NCI-H460 (cell line): Measurements from ENCODE around the gene PHLDB2. TPM values are rescaled to one million over a fixed set of nuclear protein-coding genes. Genes with fewer than 3 reads are reported as not detected.

ENCODE experiments used
- DNase-seq: peaks from one replicate; pipeline ENCODE4 v3.0.0-alpha.2; 2016; ENCODE audit warnings: low read depth; ENCODE audit errors: extremely low read depth
- total RNA-seq: library from RNA; depleted of rRNA; stranded (reverse); fragments of >200 nt; shearing (Covaris generic); gene quantifications from 2 replicates; pipeline ENCODE4 v1.2.3, GENCODE V29; 2014

Gene PHLDB2
- total RNA-seq, 1 experiment from 2014 or later: 9.1 TPM

GRCh38 chr3:111919370-111920065, 60.5 kb downstream of the PHLDB2 start:
- DNase-seq: no peak

- DNase-seq: no peak
Measured at GRCh38 chr3:111921181-111921580, 62.1 kb downstream of the PHLDB2 start.

- no peak for DNase-seq
Measured at GRCh38 chr3:111923095-111923771, 64.2 kb downstream of the PHLDB2 start.

- DNase-seq: no peak
Measured at GRCh38 chr3:111923806-111924205, 64.7 kb downstream of the PHLDB2 start.

GRCh38 chr3:111924283-111924682, 65.2 kb downstream of the PHLDB2 start:
- DNase-seq: no peak

DNA sequence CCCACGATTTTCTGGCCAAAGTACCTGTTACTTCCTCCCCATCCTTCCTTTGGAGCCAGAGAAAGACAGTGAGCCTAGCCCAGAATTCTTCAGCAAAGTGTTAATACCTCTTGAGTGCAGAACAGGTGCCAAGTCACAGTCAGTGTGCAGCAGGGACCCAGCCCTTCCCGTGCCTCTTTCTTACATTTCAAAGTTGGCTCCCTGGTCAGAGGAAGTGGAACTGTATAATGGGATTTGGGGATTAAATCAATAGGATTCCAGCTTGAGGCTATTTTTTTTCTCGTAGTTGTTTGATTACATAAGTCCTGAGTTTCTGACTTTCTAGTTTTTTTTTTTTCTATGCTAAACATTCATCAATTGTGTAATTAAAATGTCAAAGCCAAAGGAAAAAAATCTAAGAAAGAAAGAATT, 67.2 kb downstream of the PHLDB2 start:
- DNase-seq: no peak

GRCh38 chr3:111928613-111929012, 69.5 kb downstream of the PHLDB2 start:
- DNase-seq: no peak

DNA sequence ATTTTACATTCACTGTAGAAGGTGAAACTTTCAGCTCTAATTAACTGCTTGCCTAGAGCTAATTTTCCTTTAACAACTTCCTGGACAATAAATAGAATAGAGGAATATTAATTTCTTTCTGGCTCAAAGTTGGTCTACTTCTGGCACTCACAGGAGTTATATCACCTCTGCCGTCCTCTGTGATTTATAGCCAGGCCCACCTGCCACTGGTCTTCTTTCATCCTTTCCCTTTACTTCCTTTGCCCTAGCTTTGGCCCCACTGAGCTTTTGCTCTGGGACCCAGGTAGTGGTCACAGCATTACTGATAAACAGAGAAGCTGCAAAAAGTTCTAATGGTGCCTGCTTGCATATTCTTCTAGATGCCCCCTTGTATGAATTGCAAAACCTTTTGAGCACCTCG, 70.4 kb downstream of the PHLDB2 start:
- no peak for DNase-seq

GRCh38 chr3:111932946-111933345, 73.9 kb downstream of the PHLDB2 start:
- DNase-seq: no peak

DNA sequence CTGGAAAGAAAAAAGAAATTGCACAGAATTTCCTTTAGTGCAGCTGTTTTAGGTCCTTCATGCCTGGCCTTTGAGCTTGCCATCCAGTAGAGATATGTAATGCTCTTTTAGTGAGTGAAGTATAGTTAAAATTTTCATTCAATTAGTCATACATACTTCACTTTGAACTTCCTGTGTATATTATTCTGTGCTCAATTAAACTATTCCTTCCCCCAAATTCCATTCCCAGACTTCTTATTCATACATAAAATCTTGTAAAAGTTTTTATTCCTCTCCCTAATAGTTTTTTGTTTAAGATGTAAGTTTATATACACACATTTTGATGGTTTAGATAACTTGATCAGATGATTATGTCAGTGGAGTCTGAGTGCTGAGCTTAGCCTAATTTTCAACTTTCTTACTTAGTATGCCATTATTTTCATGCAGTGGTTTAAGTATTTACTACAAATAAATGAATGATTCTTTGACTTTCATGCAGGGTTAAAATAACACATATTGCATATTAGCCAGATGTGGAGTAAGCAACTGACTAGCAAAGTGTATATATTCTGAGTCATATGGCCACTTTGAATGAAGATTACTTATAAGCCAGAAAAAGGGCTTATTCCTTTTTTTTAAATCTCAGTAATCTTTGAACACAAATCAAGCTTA, 77.3 kb downstream of the PHLDB2 start:
- peak; percentile 30 for DNase-seq

- no peak for DNase-seq
Measured at GRCh38 chr3:111936967-111937366, 77.9 kb downstream of the PHLDB2 start.

DNA sequence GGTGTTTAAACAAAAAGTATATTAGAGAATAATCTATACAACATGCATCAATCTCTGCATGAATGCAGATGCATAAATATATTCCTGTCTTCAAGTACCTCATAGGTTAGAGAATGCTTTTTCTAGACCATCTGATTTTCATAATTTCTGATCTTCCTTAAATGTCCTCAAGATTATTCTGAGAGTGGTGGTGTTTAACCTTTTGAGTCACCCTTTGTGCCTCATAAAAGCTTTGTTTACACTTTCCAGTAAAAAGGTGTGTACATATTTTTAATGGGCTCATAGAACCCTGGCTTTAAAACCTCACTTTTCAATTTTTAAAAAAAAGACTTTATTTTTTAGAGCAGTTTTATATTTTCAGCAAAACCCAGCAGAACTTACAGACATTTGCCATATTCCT, 78.8 kb downstream of the PHLDB2 start:
- no peak for DNase-seq

- DNase-seq: no peak
Measured at GRCh38 chr3:111939873-111940272, 80.8 kb downstream of the PHLDB2 start.

DNA sequence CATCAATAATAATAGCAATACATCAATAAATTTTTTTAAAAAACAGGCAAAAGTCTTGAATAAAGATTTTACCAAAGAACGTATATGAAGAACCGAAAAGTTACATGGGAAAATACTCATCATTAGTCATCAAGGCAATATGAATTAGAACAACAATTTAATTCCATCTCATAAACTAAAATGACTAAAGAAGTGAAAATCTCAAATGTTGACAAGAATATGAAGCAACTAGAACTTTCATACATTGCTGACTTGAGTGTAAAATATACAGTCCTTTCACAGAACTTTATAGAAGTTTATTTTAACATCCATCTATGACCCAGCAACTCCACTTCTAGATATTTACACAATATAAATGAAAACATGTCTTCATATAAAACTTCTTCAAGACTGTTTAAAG, 84.5 kb downstream of the PHLDB2 start:
- no peak for DNase-seq

DNA sequence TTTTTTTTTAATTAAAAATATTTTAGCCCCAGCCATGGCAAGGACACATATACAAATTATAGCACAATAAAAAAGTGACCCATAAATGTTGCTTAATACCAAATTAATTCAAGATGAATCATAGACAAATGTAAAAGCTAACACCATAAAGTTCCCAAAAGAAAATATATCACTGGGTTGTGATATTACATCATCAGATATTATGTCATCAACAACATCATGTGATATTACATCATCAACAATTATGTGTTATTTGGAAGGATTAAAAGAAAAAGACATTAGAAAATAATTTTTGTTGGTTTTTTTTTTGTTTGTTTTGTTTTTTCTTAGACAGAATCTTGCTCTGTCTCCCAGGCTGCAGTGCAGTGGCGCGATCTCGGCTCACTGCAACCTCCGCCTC, 85.3 kb downstream of the PHLDB2 start:
- peak; percentile 84 for DNase-seq

- DNase-seq: no peak
Measured at GRCh38 chr3:111947231-111947630, 88.2 kb downstream of the PHLDB2 start.

DNA sequence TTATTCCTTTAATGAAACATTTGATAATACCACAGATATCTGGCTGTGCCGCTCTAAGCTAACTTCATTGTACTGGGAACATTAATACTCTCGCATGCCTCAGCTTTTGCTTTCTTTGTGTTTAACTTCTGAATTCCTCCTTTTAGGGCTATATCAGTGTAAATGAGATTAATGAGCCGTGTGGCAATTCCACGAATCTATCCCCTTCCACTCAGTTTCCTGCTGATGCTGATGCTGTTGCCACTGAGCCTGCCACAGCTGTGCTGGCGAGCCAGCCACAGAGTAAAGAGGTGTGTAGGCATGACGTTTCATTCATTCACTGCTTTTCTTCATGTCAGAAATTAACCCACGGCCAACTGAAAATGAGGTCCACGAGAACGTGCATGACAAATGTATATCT, 89.7 kb downstream of the PHLDB2 start:
- no peak for DNase-seq

DNA sequence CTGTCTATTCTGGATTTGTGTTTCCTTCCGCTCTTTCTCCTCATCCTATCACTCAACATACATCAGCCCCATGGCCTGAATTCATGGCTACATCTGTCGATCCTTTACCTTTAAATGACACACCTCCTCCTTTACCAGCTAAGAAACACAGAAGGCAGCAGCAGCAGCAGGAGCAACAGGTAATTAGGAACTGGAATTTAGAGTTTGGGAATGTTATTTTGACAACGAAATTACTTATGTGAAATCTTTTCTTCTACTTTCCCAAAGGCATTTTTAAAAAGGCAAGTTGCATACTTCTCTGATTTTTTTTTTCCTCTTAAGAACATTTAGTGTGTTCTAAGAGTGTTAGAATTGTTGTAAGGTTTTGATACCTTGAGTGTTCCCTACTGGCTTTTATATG, 90.6 kb downstream of the PHLDB2 start:
- no peak for DNase-seq

- DNase-seq: no peak
Measured at GRCh38 chr3:111951032-111951431, 92.0 kb downstream of the PHLDB2 start.

DNA sequence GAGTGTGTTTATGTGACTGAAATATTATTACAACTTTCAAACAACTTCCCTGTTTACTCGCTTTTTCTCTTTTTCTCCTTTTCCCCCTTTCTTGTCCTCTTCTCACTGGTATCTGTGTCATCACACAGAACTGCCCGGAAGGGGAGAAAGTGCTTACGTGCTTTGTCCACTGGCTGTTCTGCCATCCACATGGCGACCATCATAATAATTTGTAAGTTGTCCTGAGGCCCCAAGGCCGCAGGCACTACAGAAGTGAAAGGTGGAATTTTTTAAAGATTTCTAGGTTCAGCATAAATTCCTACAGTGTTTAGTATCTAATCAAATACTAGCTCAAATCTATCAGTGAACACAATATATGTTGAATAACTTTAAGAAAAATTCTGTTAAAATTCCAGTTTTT, 93.0 kb downstream of the PHLDB2 start:
- DNase-seq: no peak

- no peak for DNase-seq
Measured at GRCh38 chr3:111952866-111953450, 93.9 kb downstream of the PHLDB2 start.
